ENCODE measurements around the gene PSTK. TPM values are rescaled to one million over a fixed set of nuclear protein-coding genes. Genes with fewer than 3 reads are reported as not detected.

The PSTK gene
- total and polyA plus RNA-seq, 2 of the 13 experiments (the other 11 are each of a cell fraction or from before 2014, with no cell fraction given): 8.2 to 9.3 TPM

DNA sequence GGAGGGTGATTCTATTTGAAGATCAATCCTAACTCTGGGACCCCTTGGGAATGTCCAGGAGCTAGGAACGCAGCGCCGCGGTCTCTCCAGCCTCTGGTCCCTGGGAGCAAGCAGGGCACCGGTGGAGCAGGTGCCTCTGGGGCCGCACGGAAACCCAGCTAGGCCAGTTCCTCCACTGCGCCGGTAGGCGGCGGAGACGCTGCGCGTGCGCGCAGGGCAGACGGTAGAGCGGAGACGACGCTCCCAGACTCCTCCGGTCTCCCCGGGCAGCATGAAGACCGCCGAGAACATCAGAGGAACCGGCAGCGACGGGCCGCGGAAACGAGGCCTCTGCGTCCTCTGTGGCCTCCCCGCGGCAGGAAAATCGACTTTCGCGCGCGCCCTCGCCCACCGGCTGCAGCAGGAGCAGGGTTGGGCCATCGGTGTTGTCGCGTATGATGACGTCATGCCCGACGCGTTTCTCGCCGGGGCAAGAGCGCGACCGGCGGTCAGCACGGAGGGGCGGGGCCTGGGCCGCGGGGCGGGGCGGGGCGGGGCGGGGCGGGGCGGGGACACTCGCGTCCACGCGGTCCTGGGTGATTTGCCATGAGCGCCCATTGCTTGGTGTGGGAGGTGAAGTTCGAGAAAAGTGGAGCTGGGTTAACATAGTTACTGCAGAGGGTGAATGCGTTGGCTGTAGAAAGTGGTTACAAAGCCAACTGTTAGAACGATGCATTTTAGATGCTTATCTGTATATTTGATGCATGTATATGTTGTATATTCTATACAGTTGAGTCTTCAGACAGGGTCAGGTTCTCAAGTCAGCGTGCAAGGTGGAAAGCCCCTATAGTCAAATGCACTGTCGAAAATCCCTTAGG is at the start of gene PSTK (continued):
- TF ChIP-seq, protein P1, sequence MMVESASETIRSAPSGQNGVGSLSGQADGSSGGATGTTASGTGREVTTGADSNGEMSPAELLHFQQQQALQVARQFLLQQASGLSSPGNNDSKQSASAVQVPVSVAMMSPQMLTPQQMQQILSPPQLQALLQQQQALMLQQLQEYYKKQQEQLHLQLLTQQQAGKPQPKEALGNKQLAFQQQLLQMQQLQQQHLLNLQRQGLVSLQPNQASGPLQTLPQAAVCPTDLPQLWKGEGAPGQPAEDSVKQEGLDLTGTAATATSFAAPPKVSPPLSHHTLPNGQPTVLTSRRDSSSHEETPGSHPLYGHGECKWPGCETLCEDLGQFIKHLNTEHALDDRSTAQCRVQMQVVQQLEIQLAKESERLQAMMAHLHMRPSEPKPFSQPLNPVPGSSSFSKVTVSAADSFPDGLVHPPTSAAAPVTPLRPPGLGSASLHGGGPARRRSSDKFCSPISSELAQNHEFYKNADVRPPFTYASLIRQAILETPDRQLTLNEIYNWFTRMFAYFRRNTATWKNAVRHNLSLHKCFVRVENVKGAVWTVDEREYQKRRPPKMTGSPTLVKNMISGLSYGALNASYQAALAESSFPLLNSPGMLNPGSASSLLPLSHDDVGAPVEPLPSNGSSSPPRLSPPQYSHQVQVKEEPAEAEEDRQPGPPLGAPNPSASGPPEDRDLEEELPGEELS (CRISPR knock-in tag; IDR thresholded peaks at IDR 0.05): no peak; the same call in 1 of the 2 replicates
- TF ChIP-seq, protein P2, sequence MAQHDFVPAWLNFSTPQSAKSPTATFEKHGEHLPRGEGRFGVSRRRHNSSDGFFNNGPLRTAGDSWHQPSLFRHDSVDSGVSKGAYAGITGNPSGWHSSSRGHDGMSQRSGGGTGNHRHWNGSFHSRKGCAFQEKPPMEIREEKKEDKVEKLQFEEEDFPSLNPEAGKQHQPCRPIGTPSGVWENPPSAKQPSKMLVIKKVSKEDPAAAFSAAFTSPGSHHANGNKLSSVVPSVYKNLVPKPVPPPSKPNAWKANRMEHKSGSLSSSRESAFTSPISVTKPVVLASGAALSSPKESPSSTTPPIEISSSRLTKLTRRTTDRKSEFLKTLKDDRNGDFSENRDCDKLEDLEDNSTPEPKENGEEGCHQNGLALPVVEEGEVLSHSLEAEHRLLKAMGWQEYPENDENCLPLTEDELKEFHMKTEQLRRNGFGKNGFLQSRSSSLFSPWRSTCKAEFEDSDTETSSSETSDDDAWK (CRISPR knock-in tag; IDR thresholded peaks at IDR 0.05): no peak
- TF ChIP-seq ZNF441 (CRISPR knock-in tag; IDR thresholded peaks at IDR 0.05; ENCODE audit: borderline replicate concordance) (no peak), ZNF296 (CRISPR knock-in tag; conservative IDR thresholded peaks at IDR 0.05) (peak; percentile 76; the same call in 1 of the 2 replicates), NAIF1 (CRISPR knock-in tag; IDR thresholded peaks at IDR 0.05; ENCODE audit: borderline replicate concordance) (peak; percentile 33; the same call in 1 of the 2 replicates), U2AF2 (IDR thresholded peaks at IDR 0.05; ENCODE audit: low read depth, low read length) (no peak), KDM5A (IDR thresholded peaks at IDR 0.05; ENCODE audit: borderline replicate concordance, low read length) (peak; percentile 75; the same call in 1 of the 2 replicates), NR3C1 (CRISPR knock-in tag; IDR thresholded peaks at IDR 0.05) (no peak), CC2D1A (CRISPR knock-in tag; IDR thresholded peaks at IDR 0.05) (no peak), HNRNPUL1 (IDR thresholded peaks at IDR 0.05; ENCODE audit: low read depth, low read length) (0 out of 2 replicates have a peak, but pooled peaks have one; percentile 13), ZNF761 (CRISPR knock-in tag; conservative IDR thresholded peaks at IDR 0.05) (peak; percentile 89), ZMYM2 (CRISPR knock-in tag; IDR thresholded peaks at IDR 0.05) (0 out of 2 replicates have a peak, but pooled peaks have one; percentile 20), NFYB (CRISPR knock-in tag; IDR thresholded peaks at IDR 0.05) (peak; percentile 49; the same call in 1 of the 2 replicates), ZSCAN21 (CRISPR knock-in tag; IDR thresholded peaks at IDR 0.05; ENCODE audit: borderline replicate concordance) (peak; percentile 65; the same call in 1 of the 2 replicates)
- TF ChIP-seq, protein P3, sequence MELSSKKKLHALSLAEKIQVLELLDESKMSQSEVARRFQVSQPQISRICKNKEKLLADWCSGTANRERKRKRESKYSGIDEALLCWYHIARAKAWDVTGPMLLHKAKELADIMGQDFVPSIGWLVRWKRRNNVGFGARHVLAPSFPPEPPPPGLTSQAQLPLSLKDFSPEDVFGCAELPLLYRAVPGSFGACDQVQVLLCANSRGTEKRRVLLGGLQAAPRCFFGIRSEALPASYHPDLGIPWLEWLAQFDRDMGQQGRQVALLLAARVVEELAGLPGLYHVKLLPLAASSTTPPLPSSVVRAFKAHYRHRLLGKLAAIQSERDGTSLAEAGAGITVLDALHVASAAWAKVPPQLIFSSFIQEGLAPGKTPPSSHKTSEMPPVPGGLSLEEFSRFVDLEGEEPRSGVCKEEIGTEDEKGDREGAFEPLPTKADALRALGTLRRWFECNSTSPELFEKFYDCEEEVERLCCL (CRISPR knock-in tag; IDR thresholded peaks at IDR 0.05; ENCODE audit: borderline replicate concordance): no peak
- TF ChIP-seq, protein P4, sequence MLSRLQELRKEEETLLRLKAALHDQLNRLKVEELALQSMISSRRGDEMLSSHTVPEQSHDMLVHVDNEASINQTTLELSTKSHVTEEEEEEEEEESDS (CRISPR knock-in tag; IDR thresholded peaks at IDR 0.05; ENCODE audit: borderline replicate concordance): no peak
- TF ChIP-seq, protein P5, sequence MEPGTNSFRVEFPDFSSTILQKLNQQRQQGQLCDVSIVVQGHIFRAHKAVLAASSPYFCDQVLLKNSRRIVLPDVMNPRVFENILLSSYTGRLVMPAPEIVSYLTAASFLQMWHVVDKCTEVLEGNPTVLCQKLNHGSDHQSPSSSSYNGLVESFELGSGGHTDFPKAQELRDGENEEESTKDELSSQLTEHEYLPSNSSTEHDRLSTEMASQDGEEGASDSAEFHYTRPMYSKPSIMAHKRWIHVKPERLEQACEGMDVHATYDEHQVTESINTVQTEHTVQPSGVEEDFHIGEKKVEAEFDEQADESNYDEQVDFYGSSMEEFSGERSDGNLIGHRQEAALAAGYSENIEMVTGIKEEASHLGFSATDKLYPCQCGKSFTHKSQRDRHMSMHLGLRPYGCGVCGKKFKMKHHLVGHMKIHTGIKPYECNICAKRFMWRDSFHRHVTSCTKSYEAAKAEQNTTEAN (CRISPR knock-in tag; conservative IDR thresholded peaks at IDR 0.05): peak; percentile 60; the same call in 1 of the 2 replicates
- TF ChIP-seq, protein P6, sequence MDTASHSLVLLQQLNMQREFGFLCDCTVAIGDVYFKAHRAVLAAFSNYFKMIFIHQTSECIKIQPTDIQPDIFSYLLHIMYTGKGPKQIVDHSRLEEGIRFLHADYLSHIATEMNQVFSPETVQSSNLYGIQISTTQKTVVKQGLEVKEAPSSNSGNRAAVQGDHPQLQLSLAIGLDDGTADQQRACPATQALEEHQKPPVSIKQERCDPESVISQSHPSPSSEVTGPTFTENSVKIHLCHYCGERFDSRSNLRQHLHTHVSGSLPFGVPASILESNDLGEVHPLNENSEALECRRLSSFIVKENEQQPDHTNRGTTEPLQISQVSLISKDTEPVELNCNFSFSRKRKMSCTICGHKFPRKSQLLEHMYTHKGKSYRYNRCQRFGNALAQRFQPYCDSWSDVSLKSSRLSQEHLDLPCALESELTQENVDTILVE (CRISPR knock-in tag; IDR thresholded peaks at IDR 0.05): no peak
- TF ChIP-seq, protein P7, sequence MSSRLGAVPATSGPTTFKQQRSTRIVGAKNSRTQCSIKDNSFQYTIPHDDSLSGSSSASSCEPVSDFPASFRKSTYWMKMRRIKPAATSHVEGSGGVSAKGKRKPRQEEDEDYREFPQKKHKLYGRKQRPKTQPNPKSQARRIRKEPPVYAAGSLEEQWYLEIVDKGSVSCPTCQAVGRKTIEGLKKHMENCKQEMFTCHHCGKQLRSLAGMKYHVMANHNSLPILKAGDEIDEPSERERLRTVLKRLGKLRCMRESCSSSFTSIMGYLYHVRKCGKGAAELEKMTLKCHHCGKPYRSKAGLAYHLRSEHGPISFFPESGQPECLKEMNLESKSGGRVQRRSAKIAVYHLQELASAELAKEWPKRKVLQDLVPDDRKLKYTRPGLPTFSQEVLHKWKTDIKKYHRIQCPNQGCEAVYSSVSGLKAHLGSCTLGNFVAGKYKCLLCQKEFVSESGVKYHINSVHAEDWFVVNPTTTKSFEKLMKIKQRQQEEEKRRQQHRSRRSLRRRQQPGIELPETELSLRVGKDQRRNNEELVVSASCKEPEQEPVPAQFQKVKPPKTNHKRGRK (CRISPR knock-in tag; IDR thresholded peaks at IDR 0.05): no peak
